ENCODE measurements around the gene GSK3A. TPM values are rescaled to one million over a fixed set of nuclear protein-coding genes. Genes with fewer than 3 reads are reported as not detected.
A peak's percentile ranks its signal among the peaks of the same experiment; 100 is the strongest.

GSK3A gene
- total and polyA plus RNA-seq, 9 of the 15 experiments (the other 6 are each of a cell fraction or from before 2014, with no cell fraction given) = 0.62 to 90.7 (median 33.3) TPM

DNA sequence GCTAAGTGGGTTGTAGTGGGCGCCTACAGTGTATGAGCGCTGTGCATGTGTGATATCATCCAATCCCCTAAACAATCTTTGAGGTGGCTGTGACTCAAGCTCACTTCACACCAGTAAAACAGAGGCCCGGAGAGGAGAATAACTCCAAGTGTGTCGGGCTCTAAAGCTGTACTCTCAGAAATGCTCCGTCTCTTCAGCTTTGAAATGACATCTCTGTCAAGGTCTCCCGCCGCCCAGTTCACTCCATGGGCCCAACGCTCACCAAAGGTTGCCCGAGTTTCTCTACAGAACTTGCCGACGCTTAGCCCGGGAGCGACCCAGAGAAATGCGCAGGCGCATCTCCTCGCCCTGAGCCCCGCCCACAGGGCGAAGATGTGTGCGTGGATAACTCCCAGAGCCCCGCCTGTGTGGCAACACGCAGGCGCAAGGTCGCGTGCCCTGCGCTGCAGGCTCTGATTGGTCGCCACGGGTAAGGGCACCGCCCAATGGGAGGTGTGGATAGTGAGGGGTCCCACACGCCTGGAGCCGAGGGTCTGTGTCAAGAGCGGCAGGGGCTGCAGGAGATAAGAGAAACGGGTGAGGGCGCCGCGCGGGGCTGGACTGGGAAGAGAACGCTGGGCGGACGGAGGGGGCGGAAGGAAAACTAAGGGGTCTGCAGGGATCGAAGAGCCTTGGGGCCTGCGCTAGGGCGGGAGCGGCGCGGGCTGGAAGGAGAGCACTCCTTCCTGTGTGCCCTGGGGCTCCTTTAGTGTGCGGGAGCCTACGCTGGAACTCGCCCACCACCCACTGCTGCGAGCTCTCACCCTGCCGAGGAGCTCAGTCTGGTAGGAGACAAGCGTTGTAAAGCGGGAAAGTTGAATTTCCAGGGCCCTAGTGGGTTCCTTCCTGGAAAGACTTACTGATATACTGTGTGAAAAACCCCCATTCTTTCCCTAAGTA lies 22.3 kb downstream of the GSK3A start, which contains the start of gene ZNF526 (continued):
- TF ChIP-seq, protein P1, sequence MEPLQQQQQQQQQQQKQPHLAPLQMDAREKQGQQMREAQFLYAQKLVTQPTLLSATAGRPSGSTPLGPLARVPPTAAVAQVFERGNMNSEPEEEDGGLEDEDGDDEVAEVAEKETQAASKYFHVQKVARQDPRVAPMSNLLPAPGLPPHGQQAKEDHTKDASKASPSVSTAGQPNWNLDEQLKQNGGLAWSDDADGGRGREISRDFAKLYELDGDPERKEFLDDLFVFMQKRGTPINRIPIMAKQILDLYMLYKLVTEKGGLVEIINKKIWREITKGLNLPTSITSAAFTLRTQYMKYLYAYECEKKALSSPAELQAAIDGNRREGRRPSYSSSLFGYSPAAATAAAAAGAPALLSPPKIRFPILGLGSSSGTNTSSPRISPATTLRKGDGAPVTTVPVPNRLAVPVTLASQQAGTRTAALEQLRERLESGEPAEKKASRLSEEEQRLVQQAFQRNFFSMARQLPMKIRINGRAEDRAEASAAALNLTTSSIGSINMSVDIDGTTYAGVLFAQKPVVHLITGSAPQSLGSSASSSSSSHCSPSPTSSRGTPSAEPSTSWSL (CRISPR knock-in tag; IDR thresholded peaks at IDR 0.05; ENCODE audit: borderline replicate concordance) = 0 out of 2 replicates have a peak, but pooled peaks have one; percentile 37
- TF ChIP-seq ZNF778 (CRISPR knock-in tag; IDR thresholded peaks at IDR 0.05) = no peak
- TF ChIP-seq, protein P2, sequence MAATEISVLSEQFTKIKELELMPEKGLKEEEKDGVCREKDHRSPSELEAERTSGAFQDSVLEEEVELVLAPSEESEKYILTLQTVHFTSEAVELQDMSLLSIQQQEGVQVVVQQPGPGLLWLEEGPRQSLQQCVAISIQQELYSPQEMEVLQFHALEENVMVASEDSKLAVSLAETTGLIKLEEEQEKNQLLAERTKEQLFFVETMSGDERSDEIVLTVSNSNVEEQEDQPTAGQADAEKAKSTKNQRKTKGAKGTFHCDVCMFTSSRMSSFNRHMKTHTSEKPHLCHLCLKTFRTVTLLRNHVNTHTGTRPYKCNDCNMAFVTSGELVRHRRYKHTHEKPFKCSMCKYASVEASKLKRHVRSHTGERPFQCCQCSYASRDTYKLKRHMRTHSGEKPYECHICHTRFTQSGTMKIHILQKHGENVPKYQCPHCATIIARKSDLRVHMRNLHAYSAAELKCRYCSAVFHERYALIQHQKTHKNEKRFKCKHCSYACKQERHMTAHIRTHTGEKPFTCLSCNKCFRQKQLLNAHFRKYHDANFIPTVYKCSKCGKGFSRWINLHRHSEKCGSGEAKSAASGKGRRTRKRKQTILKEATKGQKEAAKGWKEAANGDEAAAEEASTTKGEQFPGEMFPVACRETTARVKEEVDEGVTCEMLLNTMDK (IDR thresholded peaks at IDR 0.05; ENCODE audit: borderline replicate concordance, insufficient read depth, low read depth, low read length, poor library complexity, severe bottlenecking) = peak; percentile 25
- no peak for TF ChIP-seq SRSF3 (IDR thresholded peaks at IDR 0.05; ENCODE audit: insufficient read depth, low read length)
- TF ChIP-seq, protein P3, sequence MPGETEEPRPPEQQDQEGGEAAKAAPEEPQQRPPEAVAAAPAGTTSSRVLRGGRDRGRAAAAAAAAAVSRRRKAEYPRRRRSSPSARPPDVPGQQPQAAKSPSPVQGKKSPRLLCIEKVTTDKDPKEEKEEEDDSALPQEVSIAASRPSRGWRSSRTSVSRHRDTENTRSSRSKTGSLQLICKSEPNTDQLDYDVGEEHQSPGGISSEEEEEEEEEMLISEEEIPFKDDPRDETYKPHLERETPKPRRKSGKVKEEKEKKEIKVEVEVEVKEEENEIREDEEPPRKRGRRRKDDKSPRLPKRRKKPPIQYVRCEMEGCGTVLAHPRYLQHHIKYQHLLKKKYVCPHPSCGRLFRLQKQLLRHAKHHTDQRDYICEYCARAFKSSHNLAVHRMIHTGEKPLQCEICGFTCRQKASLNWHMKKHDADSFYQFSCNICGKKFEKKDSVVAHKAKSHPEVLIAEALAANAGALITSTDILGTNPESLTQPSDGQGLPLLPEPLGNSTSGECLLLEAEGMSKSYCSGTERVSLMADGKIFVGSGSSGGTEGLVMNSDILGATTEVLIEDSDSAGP (CRISPR knock-in tag; IDR thresholded peaks at IDR 0.05) = no peak
- TF ChIP-seq FOXJ2 (tag; IDR thresholded peaks at IDR 0.05) = no peak
- TF ChIP-seq, protein P4, sequence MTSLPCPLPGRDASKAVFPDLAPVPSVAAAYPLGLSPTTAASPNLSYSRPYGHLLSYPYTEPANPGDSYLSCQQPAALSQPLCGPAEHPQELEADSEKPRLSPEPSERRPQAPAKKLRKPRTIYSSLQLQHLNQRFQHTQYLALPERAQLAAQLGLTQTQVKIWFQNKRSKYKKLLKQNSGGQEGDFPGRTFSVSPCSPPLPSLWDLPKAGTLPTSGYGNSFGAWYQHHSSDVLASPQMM (CRISPR knock-in tag; IDR thresholded peaks at IDR 0.05) = no peak
- TF ChIP-seq, protein P5, sequence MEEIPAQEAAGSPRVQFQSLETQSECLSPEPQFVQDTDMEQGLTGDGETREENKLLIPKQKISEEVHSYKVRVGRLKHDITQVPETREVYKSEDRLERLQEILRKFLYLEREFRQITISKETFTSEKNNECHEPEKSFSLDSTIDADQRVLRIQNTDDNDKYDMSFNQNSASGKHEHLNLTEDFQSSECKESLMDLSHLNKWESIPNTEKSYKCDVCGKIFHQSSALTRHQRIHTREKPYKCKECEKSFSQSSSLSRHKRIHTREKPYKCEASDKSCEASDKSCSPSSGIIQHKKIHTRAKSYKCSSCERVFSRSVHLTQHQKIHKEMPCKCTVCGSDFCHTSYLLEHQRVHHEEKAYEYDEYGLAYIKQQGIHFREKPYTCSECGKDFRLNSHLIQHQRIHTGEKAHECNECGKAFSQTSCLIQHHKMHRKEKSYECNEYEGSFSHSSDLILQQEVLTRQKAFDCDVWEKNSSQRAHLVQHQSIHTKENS (CRISPR knock-in tag; IDR thresholded peaks at IDR 0.05) = no peak
- no peak for TF ChIP-seq ZNF696 (CRISPR knock-in tag; conservative IDR thresholded peaks at IDR 0.05)
- TF ChIP-seq ZNF445 (CRISPR knock-in tag; IDR thresholded peaks at IDR 0.05; ENCODE audit: low read depth) = no peak
- TF ChIP-seq BHLHE40 (IDR thresholded peaks at IDR 0.05; ENCODE audit: low read length) = peak; percentile 100
- TF ChIP-seq ZNF444 (CRISPR knock-in tag; IDR thresholded peaks at IDR 0.05) = no peak
- no peak for TF ChIP-seq MECOM (CRISPR knock-in tag; IDR thresholded peaks at IDR 0.05)
